SU-DHL-6 (cell line): ENCODE results near the gene MCOLN1.

Source experiments
- H2AFZ ChIP-seq: fragments of 200-600 bp; sonication (generic); 2 replicates; pipeline ENCODE4 v1.6.1; 2014; ENCODE audit warnings: low read depth, mild to moderate bottlenecking, moderate library complexity, mixed read lengths, antibody characterized with exemption, low read length; ENCODE audit not compliant: severe bottlenecking
- H3F3A ChIP-seq: fragments of 200-600 bp; shearing (Covaris generic); 2 replicates; pipeline ENCODE4 v1.6.0; 2016; ENCODE audit warnings: antibody characterized with exemption, mild to moderate bottlenecking; ENCODE audit not compliant: insufficient read depth
- H3K27ac ChIP-seq: fragments of 200-600 bp; sonication (generic); 2 replicates; pipeline ENCODE4 v1.5.1; 2016; ENCODE audit warnings: low read depth, mild to moderate bottlenecking, low read length, moderate library complexity, mixed read lengths
- H3K27me3 ChIP-seq: fragments of 200-600 bp; sonication (generic), shearing (Covaris generic); 2 replicates; pipeline ENCODE4 v1.6.0; 2014; ENCODE audit warnings: mild to moderate bottlenecking, low read length
- H3K36me3 ChIP-seq: fragments of 200-600 bp; sonication (generic); 2 replicates; pipeline ENCODE4 v1.6.1; 2014; ENCODE audit warnings: mild to moderate bottlenecking, low read length, mixed read lengths
- H3K4me2 ChIP-seq: fragments of 300-600, 200-600 bp; shearing (Covaris generic), sonication (generic); 2 replicates; pipeline ENCODE4 v1.6.0; 2014; ENCODE audit warnings: low read length, low read depth, mild to moderate bottlenecking; ENCODE audit not compliant: poor library complexity, severe bottlenecking
- H3K4me3 ChIP-seq: fragments of 200-600 bp; sonication (generic); 2 replicates; pipeline ENCODE4 v1.5.1; 2014; ENCODE audit warnings: antibody characterized with exemption, low read length, mild to moderate bottlenecking, mixed read lengths; ENCODE audit not compliant: insufficient read depth, poor library complexity, severe bottlenecking
- H3K79me2 ChIP-seq: fragments of 200-600 bp; sonication (generic); 2 replicates; pipeline ENCODE4 v1.6.1; 2014; ENCODE audit warnings: mild to moderate bottlenecking, low read length, moderate library complexity; ENCODE audit not compliant: insufficient read depth
- H3K9ac ChIP-seq: fragments of 200-600 bp; sonication (generic); 2 replicates; pipeline ENCODE4 v1.7.0; 2014; ENCODE audit warnings: mild to moderate bottlenecking, low read length
- H3K9me2 ChIP-seq: fragments of 200-600 bp; sonication (generic); replicated peaks from 2 replicates; pipeline ENCODE4 v1.6.1; 2014; ENCODE audit warnings: low read length; ENCODE audit not compliant: insufficient read depth
- H3K9me3 ChIP-seq: fragments of 200-600 bp; sonication (generic); 2 replicates; pipeline ENCODE4 v1.6.1; 2014; ENCODE audit warnings: low read length, mixed read lengths; ENCODE audit not compliant: insufficient read depth
- H4K20me1 ChIP-seq: fragments of 200-600 bp; sonication (generic); 2 replicates; pipeline ENCODE4 v1.6.1; 2014; ENCODE audit warnings: low read depth, mild to moderate bottlenecking, antibody characterized with exemption, low read length, moderate library complexity, mixed read lengths
- EZH2phosphoT487 ChIP-seq: fragments of 200-600 bp; sonication (generic), shearing (Covaris generic); conservative IDR thresholded peaks from 2 replicates; pipeline ENCODE4 v1.6.1; 2018; ENCODE audit warnings: mild to moderate bottlenecking, antibody characterized with exemption, low read length, moderate library complexity, mixed read lengths
- TF ChIP-seq, protein P1 (sequence below): fragments of 200-600 bp; sonication (generic); IDR thresholded peaks from one replicate; pipeline ENCODE4 v1.5.1; 2017; ENCODE audit warnings: antibody characterized with exemption, mild to moderate bottlenecking, low read length, moderate library complexity; ENCODE audit not compliant: insufficient read depth, poor library complexity, severe bottlenecking

MCOLN1 gene

DNA sequence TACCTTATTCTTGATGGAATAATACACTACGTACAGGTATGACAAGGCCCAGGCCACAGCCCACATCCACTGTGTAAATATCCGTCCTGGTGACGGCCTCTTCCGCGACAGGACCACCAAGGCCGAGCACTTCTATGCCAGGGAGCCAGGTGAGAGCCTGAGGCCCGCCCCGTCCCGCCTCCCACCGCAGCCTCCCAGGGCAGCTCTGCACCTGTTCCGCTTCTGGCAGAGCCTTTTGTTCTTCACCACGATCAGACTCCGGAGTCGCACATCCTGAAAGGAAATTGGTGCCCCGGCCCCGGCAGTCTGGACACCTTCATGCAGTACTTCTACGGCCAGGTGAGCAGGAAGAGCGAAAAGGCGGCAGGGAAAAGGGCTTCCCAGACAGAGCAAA is 17.1 kb upstream of the MCOLN1 start:
- Histone ChIP-seq H4K20me1 (no peaks in the 10 kb centered on the region), H3K27me3 (no peaks in the 10 kb centered on the region), H3F3A (no peaks in the 10 kb centered on the region), H3K9me3 (no peaks in the 10 kb centered on the region), H3K79me2 (no peaks in the 10 kb centered on the region), H3K9me2 (no peaks in the 10 kb centered on the region), H3K4me2 (no peak overlapping the region), H3K9ac (no peak overlapping the region), H3K27ac (no peak overlapping the region), H3K36me3 (no peaks in the 10 kb centered on the region), H2AFZ (no peak overlapping the region), H3K4me3 (no peak overlapping the region)
- TF ChIP-seq, protein P1, sequence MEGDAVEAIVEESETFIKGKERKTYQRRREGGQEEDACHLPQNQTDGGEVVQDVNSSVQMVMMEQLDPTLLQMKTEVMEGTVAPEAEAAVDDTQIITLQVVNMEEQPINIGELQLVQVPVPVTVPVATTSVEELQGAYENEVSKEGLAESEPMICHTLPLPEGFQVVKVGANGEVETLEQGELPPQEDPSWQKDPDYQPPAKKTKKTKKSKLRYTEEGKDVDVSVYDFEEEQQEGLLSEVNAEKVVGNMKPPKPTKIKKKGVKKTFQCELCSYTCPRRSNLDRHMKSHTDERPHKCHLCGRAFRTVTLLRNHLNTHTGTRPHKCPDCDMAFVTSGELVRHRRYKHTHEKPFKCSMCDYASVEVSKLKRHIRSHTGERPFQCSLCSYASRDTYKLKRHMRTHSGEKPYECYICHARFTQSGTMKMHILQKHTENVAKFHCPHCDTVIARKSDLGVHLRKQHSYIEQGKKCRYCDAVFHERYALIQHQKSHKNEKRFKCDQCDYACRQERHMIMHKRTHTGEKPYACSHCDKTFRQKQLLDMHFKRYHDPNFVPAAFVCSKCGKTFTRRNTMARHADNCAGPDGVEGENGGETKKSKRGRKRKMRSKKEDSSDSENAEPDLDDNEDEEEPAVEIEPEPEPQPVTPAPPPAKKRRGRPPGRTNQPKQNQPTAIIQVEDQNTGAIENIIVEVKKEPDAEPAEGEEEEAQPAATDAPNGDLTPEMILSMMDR: no peak
- no peak for TF ChIP-seq EZH2phosphoT487

DNA sequence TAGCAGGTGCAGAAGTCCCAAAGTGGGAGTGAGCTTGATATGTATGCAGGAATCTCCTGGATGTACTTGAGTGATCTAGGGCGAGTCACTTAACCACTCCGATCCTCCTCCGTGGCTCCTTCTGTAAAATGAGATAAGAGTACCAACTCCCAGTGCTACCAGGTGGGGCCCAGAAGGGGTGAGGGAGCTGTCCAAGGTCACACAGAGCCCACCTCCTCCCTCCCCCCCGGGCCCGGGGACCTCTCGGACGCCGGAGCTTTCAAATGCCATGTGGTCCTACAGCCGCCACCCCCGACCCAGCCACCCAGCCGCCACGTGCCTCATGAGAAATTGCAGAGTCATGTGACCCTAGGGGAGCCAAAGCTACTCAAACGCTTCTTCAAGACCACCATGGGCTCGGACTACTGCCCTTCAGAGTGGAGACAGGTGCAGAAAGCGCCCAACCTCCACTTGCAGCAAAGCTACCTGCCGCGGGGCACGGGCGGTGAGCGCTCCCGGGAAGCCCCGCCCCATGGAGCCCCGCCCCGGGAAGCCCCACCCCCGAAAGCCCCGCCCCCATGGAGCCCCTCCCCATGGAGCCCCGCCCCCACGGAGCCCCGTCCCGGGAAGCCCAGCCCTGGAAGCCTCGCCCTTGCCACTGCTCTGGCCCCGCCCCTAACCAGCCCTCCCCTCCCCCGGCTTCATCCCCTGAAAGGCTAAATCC is 16.6 kb upstream of the MCOLN1 start:
- no peaks in the 10 kb centered on the region for H3K79me2 ChIP-seq
- H3K36me3 ChIP-seq: no peaks in the 10 kb centered on the region
- no peak for TF ChIP-seq EZH2phosphoT487
- TF ChIP-seq, protein P1: no peak
- H3K4me3 ChIP-seq: no peak overlapping the region
- no peaks in the 10 kb centered on the region for H3K9me3 ChIP-seq
- no peak overlapping the region for H2AFZ ChIP-seq
- H3K4me2 ChIP-seq: no peak overlapping the region
- no peaks in the 10 kb centered on the region for H4K20me1 ChIP-seq
- no peak overlapping the region for H3K9ac ChIP-seq
- H3K27me3 ChIP-seq: no peaks in the 10 kb centered on the region
- H3K9me2 ChIP-seq: no peaks in the 10 kb centered on the region
- no peak overlapping the region for H3K27ac ChIP-seq
- no peaks in the 10 kb centered on the region for H3F3A ChIP-seq

DNA sequence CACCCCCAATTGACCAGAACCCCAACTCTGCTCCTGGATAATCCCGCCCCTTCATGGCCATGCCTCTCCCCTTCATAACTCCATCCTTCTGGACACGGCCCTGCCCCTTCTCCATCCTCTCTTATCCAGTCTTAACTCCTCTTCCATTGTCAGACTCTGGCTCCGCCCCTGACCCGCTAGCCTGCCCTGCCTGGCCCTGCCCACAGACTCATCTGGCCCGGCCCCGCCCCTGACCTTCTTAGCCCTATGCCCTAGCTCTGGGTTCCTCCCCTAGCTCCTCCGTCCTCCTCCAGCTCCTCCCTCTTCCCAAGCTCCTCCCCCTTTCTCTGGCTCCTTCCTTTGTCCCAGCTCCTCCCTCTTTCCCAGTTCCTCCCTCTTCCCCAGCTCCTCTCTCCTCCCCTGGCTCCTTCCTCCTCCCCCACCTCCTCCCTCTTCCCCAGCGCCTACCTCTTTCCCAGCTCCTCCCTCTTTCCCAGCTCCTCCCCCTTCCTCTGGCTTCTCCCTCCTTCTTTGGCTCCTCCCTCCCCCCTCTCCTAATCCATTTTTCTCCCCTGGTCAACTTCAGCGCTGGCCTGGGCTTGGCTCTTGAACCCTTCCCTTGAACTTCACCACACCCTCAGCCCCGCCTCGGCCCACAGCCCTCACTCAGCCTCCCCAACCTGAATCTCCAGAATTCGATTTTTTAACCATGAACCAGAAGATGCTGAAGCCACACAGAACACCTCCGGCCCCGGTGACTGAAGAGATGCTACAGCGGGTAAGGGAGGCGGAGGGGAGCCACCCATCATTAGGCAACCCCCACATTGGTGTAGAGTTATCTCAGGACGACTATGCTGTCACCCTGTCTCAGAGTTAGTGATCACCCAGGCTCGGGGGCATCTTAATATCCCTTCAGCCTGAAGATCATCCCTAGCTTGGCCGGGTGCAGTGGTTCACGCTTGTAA is 15.8 kb upstream of the MCOLN1 start:
- Histone ChIP-seq H3K9me2 (no peaks in the 10 kb centered on the region), H4K20me1 (no peaks in the 10 kb centered on the region), H3K27ac (no peak overlapping the region), H3K79me2 (no peaks in the 10 kb centered on the region), H3K36me3 (no peaks in the 10 kb centered on the region), H3K27me3 (no peaks in the 10 kb centered on the region), H2AFZ (no peak overlapping the region), H3K9me3 (no peaks in the 10 kb centered on the region), H3K4me3 (no peak overlapping the region), H3K4me2 (no peak overlapping the region), H3K9ac (no peak overlapping the region), H3F3A (no peaks in the 10 kb centered on the region)
- TF ChIP-seq, protein P1: no peak
- no peak for TF ChIP-seq EZH2phosphoT487
